Stimulated activated CD8-positive, alpha-beta memory T cell treated with anti-CD3 and anti-CD28 coated beads, Interleukin-7, amount 100 ng/mL, for 1 hour (primary cell): Measurements from ENCODE around the gene NOTCH1.

ENCODE experiments used
- DNase-seq, 2 donors: peaks; one replicate each; pipeline ENCODE4 v3.0.0-alpha.2; 2020; ENCODE audit warnings: low read depth in 2 of 2

NOTCH1 gene

GRCh38 chr9:136465500-136466154 lies 80.2 kb downstream of the NOTCH1 start:
- no peak for DNase-seq

- no peak for DNase-seq
Observed at GRCh38 chr9:136464241-136464640, 81.6 kb downstream of the NOTCH1 start.

GRCh38 chr9:136463578-136463977 lies 82.3 kb downstream of the NOTCH1 start:
- no peak for DNase-seq

- no peak for DNase-seq
Observed at GRCh38 chr9:136462664-136463063, 83.2 kb downstream of the NOTCH1 start.

DNA sequence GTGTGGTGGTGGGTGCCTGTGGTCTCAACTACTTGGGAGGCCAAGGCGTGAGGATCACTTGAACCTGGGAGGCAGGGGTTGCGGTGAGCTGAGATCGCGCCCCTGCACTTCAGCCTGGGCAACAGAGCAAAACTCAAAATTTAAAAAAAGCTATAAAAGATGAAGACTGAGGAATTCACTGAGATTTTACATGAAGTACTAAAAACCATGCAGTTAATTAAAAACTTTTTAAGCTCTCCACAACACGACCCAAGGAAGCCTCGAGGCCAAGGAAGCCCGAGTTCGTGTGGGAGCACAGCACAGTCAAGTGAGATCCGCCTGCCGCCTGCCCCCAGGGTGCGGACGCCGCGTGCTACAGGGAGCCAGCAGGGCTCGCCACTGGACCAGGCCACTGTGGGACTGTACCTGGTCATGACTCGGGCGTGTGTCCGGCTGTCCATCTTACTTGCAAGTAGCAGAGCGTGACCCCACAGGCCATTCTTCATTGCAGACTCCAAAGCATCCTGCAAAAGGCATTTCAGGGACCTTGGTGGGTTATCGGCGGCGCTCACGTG lies 85.0 kb downstream of the NOTCH1 start:
- no peak for DNase-seq

GRCh38 chr9:136459425-136459824 lies 86.4 kb downstream of the NOTCH1 start:
- DNase-seq = no peak

- DNase-seq = no peak
Observed at GRCh38 chr9:136457326-136457725, 88.5 kb downstream of the NOTCH1 start.

DNA sequence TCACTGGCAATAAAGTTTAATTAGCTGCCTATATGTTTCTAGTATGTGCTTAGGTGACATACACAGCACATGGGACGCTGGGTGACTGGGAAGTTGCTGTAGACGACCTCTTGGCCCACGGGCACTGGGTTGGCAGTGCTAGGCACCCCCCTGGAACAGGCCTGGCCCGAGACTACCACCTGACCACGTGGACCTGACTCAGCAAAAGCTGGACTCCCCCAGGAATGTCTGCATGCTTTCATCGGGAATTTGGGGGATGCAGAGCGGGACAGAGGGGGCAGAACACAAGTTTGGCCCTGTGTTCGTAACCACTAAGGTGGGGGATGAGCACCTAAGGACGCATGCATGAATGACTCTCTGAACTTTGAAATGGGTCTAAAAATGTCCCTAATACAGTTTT lies 89.6 kb downstream of the NOTCH1 start:
- DNase-seq = no peak

DNA sequence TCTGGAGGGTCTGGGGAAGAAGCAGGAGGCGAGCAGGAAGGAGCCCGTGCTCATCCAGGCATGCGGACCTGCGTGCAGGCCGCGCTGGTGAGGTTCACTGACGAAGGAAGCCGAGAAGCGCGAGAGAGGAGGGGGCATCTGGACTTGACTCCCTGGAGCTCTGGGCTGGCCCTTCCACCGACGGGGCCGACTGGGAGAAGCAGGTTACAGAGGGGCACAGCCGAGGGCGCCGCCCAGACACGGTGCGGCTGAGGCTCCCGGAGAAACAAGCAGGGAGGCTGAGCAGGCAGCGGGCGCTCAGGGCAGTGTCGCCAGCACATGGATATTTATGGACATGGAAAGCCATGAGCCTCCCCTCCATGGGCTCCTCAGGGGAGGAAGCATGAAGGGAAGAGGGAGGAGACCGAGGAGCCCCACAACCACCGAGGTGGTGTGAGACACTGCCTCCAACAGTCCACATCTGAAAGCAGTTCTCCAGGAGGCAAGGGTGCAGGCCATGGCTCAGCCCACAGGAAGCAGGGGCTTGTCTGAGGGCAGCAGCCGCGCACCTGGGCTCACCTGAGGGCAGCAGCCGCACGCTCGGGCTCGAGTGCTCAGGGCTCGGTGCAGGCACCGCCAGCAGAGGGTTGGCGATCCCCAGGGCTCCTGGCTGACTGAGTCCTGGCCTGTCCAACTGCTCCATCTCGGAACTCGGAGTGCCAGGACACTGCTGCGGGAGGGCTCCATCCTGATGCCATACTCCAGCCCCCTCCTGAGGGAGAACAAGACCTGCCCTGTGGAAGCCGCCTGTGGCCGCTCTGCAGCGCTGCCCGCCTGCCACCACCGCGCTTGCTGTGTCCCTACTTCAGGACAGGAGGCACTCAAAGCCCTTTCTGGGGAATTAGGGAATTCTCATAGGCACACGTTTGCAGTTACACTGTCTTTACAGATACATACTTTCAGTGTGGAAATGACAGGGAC lies 90.5 kb downstream of the NOTCH1 start:
- DNase-seq = no peak

DNA sequence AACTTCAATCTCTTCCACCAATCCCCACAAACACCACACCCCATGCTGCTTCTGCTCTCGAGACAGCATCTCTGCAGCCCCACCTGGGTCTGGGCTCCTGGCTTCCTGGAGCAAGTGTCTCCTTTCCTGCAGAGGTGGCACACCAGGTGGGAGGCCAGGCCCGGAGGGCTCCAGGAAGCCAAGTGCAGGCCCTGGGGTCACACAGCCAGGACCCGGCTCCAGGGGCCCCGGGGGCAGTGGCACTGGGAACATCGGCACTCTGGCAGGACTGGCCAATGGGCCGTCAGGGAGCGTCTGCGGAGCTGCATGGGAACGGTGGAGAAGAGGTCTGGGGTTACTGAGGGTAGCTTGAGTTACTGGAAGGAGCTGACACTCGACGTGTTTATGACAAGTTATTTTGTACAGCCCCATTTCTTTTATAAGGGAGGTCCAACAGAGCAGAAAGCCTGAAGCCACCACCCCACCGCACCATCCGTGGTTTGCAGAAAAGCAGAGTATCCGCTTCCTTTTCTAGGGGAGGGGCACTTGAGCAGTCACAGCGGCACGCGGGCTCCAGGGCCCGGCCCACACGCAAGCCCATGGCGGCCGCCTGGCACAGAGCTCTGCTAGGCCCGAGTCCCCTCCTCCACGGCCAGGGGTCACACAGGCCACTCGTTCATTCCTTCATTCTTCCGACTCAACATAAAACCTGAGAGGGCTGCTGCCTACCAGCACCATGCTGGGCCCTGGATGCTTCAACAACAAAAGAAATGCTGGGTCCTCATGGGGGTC lies 91.6 kb downstream of the NOTCH1 start:
- DNase-seq = no peak

- no peak for DNase-seq
Observed at GRCh38 chr9:136453326-136453725, 92.5 kb downstream of the NOTCH1 start.

DNA sequence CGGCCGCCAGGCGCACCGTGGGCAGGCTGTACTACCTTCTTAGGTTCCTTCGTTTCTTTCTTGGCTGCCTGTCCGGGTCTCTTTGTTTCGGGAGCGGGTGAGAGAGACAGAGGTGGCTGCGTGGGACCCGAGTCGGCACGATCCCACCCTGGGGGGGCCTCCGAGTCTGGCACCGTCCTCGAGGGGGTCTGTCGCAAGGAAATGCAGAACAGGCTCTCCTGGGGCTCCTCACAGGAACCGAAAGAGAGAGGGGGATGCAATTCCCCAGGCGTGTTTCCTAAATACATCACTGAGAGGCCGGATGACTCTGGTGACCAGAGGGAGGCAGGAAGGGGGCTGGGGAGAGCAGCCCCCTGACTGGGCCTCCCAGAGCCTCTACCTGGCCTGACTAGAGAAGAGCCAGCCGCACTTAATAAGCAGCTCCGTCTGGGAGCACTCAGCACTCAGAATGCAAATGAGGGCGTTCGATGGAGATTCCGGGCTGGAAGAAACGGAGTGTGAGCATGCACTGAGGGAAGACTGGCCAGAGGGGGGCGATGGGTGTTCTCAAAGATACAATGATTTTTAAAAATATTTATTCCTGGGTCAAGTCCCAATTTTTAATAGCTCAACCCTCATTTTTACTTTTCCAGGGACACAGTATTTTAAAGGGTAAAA lies 94.5 kb downstream of the NOTCH1 start:
- no peak for DNase-seq

DNA sequence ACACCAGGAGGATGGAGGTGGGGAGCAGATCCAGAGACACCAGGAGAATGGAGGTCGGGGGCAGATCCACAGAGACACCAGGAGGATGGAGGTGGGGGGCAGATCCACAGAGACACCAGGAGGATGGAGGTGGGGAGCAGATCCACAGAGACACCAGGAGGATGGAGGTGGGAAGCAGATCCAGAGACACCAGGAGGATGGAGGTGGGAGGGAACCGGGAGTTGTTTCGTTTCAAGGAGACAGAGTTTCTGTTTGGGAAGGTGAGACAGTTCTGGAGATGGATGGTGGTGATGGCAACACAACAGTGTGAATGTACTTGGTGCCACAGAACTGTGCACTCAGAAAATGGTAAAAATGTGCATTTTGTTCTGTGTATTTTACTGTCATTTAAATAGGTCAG lies 97.2 kb downstream of the NOTCH1 start:
- no peak for DNase-seq

GRCh38 chr9:136447173-136447778 lies 98.6 kb downstream of the NOTCH1 start:
- DNase-seq = no peak

DNA sequence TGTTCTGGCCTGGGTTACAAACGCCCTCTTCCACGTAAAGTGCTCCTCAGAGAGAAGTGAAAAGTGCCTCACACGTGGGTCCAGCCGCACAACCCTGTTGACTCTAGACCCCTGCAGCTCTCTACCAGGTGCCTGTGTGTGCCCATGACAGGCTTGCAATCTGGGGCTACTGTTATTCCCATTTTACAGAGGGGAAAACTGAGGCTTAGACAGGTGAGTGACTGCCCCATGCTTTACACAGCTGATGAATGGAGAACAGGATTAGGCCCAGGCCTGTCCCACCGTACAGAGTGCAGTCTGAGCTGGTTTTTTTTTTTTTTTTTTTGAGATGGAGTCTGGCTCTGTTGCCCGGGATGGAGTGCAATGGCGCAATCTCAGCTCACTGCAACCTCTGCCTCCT lies 100.0 kb downstream of the NOTCH1 start:
- no peak for DNase-seq
